HEK293 (cell line): ENCODE measurements around the gene FA2H.
A peak's percentile ranks its signal among the peaks of the same experiment; 100 is the strongest.

Experiments
- AEBP2 ChIP-seq: fragments of 450-650 bp; formaldehyde crosslinking; IDR thresholded peaks from 2 replicates; pipeline ENCODE4 v1.5.1; 2016; ENCODE audit warnings: missing biosample characterization, missing genetic modification characterization, borderline replicate concordance
- FEZF1 ChIP-seq: fragments of 450-650 bp; formaldehyde crosslinking; IDR thresholded peaks from 2 replicates; pipeline ENCODE4 v1.5.1; 2016; ENCODE audit warnings: missing biosample characterization, missing genetic modification characterization
- GLIS1 ChIP-seq: fragments of 450-650 bp; formaldehyde crosslinking; IDR thresholded peaks from 2 replicates; pipeline ENCODE4 v1.5.1; 2016; ENCODE audit warnings: missing biosample characterization, missing genetic modification characterization
- HIC1 ChIP-seq: fragments of 450-650 bp; formaldehyde crosslinking; IDR thresholded peaks from 2 replicates; pipeline ENCODE4 v1.5.1; 2016; ENCODE audit warnings: missing biosample characterization, missing genetic modification characterization
- KLF10 ChIP-seq: fragments of 450-650 bp; IDR thresholded peaks from 2 replicates; pipeline ENCODE4 v1.5.1; 2018; ENCODE audit warnings: missing biosample characterization, mild to moderate bottlenecking, missing genetic modification characterization
- PRDM10 ChIP-seq: fragments of 450-650 bp; formaldehyde crosslinking; IDR thresholded peaks from 2 replicates; pipeline ENCODE4 v1.5.1; 2016; ENCODE audit warnings: missing biosample characterization, missing genetic modification characterization
- REPIN1 ChIP-seq: fragments of 450-650 bp; formaldehyde crosslinking; IDR thresholded peaks from 2 replicates; pipeline ENCODE4 v1.5.1; 2017; ENCODE audit warnings: missing biosample characterization, missing genetic modification characterization, low read depth
- YY2 ChIP-seq: fragments of 450-650 bp; formaldehyde crosslinking; IDR thresholded peaks from 2 replicates; pipeline ENCODE4 v1.5.1; 2016; ENCODE audit warnings: missing biosample characterization, missing genetic modification characterization
- ZBTB11 ChIP-seq: fragments of 450-650 bp; formaldehyde crosslinking; conservative IDR thresholded peaks from 2 replicates; pipeline ENCODE4 v1.5.1; 2016; ENCODE audit warnings: low read depth, missing biosample characterization, missing genetic modification characterization
- ZBTB44 ChIP-seq: fragments of 450-650 bp; IDR thresholded peaks from 2 replicates; pipeline ENCODE4 v1.5.1; 2018; ENCODE audit warnings: missing biosample characterization, mild to moderate bottlenecking, missing genetic modification characterization
- ZFHX2 ChIP-seq: fragments of 450-650 bp; formaldehyde crosslinking; conservative IDR thresholded peaks from 2 replicates; pipeline ENCODE4 v1.5.1; 2016; ENCODE audit warnings: missing biosample characterization, missing genetic modification characterization
- ZFP3 ChIP-seq: fragments of 450-650 bp; formaldehyde crosslinking; IDR thresholded peaks from 2 replicates; pipeline ENCODE4 v1.5.1; 2016; ENCODE audit warnings: low read depth, missing biosample characterization, missing genetic modification characterization
- ZNF132 ChIP-seq: fragments of 450-650 bp; formaldehyde crosslinking; IDR thresholded peaks from 2 replicates; pipeline ENCODE4 v1.5.1; 2017; ENCODE audit warnings: missing biosample characterization, missing genetic modification characterization, borderline replicate concordance
- ZNF24 ChIP-seq: fragments of 450-650 bp; formaldehyde crosslinking; IDR thresholded peaks from 2 replicates; pipeline ENCODE4 v1.5.1; 2016; ENCODE audit warnings: missing biosample characterization, missing genetic modification characterization
- ZNF404 ChIP-seq: fragments of 450-650 bp; formaldehyde crosslinking; IDR thresholded peaks from 2 replicates; pipeline ENCODE4 v1.5.1; 2017; ENCODE audit warnings: missing biosample characterization, missing genetic modification characterization
- ZNF416 ChIP-seq: fragments of 450-650 bp; formaldehyde crosslinking; IDR thresholded peaks from 2 replicates; pipeline ENCODE4 v1.5.1; 2016; ENCODE audit warnings: missing biosample characterization, missing genetic modification characterization
- ZNF423 ChIP-seq: fragments of 450-650 bp; formaldehyde crosslinking; IDR thresholded peaks from 2 replicates; pipeline ENCODE4 v1.5.1; 2016; ENCODE audit warnings: missing biosample characterization, missing genetic modification characterization
- ZNF501 ChIP-seq: fragments of 450-650 bp; formaldehyde crosslinking; IDR thresholded peaks from 2 replicates; pipeline ENCODE4 v1.5.1; 2016; ENCODE audit warnings: missing biosample characterization, missing genetic modification characterization
- ZNF561 ChIP-seq: fragments of 450-650 bp; IDR thresholded peaks from 2 replicates; pipeline ENCODE4 v1.5.1; 2018; ENCODE audit warnings: missing biosample characterization, missing genetic modification characterization, borderline replicate concordance
- ZNF626 ChIP-seq: fragments of 450-650 bp; sonication (Bioruptor Pico); formaldehyde crosslinking; IDR thresholded peaks from 2 replicates; pipeline ENCODE4 v1.5.1; 2018; ENCODE audit warnings: missing biosample characterization, missing genetic modification characterization, inconsistent platforms
- ZNF639 ChIP-seq: fragments of 450-650 bp; formaldehyde crosslinking; IDR thresholded peaks from 2 replicates; pipeline ENCODE4 v1.5.1; 2016; ENCODE audit warnings: missing biosample characterization, missing genetic modification characterization
- ZNF776 ChIP-seq: fragments of 450-650 bp; formaldehyde crosslinking; IDR thresholded peaks from 2 replicates; pipeline ENCODE4 v1.5.0; 2017; ENCODE audit warnings: missing biosample characterization, missing genetic modification characterization, borderline replicate concordance
- ZNF830 ChIP-seq: fragments of 450-650 bp; IDR thresholded peaks from 2 replicates; pipeline ENCODE4 v1.5.0; 2018; ENCODE audit warnings: missing biosample characterization, missing genetic modification characterization, low read depth, mild to moderate bottlenecking, moderate library complexity
- ZSCAN23 ChIP-seq: fragments of 450-650 bp; formaldehyde crosslinking; IDR thresholded peaks from 2 replicates; pipeline ENCODE4 v1.5.1; 2016; ENCODE audit warnings: missing biosample characterization, missing genetic modification characterization

FA2H gene

GRCh38 chr16:74743668-74744299 lies 30.8 kb downstream of the FA2H start (continued):
- TF ChIP-seq ZNF776, result no peak
- TF ChIP-seq ZNF639 (tag by site-specific recombination), result peak; percentile 60
- TF ChIP-seq ZBTB44 (tag by site-specific recombination), result 0 out of 2 replicates have a peak, but pooled peaks have one; percentile 38
- peak; percentile 81 for TF ChIP-seq ZNF24 (tag by site-specific recombination)
- TF ChIP-seq KLF10, result peak; percentile 99
- TF ChIP-seq ZNF830, result no peak
- peak; percentile 81; the same call in 1 of the 2 replicates for TF ChIP-seq ZSCAN23 (tag by site-specific recombination)
- TF ChIP-seq ZNF626 (tag by site-specific recombination), result no peak
- peak; percentile 80 for TF ChIP-seq ZNF423 (tag by site-specific recombination)
- 0 out of 2 replicates have a peak, but pooled peaks have one; percentile 40 for TF ChIP-seq HIC1 (tag by site-specific recombination)
- TF ChIP-seq ZNF132 (tag by site-specific recombination), result no peak
- no peak for TF ChIP-seq ZNF404 (tag by site-specific recombination)
- TF ChIP-seq GLIS1 (tag by site-specific recombination), result peak; percentile 69
- TF ChIP-seq YY2 (tag by site-specific recombination), result no peak; the same call in 1 of the 2 replicates
- peak; percentile 16; the same call in 1 of the 2 replicates for TF ChIP-seq FEZF1 (tag by site-specific recombination)
- TF ChIP-seq ZFHX2 (tag by site-specific recombination), result peak; percentile 10; the same call in 1 of the 2 replicates
- peak; percentile 76; the same call in 1 of the 2 replicates for TF ChIP-seq ZNF501 (tag by site-specific recombination)
- peak; percentile 84; the same call in 1 of the 2 replicates for TF ChIP-seq REPIN1 (tag by site-specific recombination)
- peak; percentile 88 for TF ChIP-seq PRDM10 (tag by site-specific recombination)
- TF ChIP-seq ZFP3 (tag by site-specific recombination), result no peak
- TF ChIP-seq ZNF561 (tag by site-specific recombination), result peak; percentile 88
- 0 out of 2 replicates have a peak, but pooled peaks have one; percentile 28 for TF ChIP-seq ZBTB11
- no peak for TF ChIP-seq ZNF416 (tag by site-specific recombination)
- no peak for TF ChIP-seq AEBP2 (tag by site-specific recombination)
